H9 (cell line): ENCODE results near the gene BBIP1. TPM values are rescaled to one million over a fixed set of nuclear protein-coding genes. Genes with fewer than 3 reads are reported as not detected.

Experiments used
- DNase-seq: peaks from one replicate; pipeline ENCODE4 v3.0.0-alpha.2; 2017
- H2AFZ ChIP-seq: one replicate; pipeline ENCODE4 v1.6.1; 2013; ENCODE audit warnings: mild to moderate bottlenecking, low read length, control low read depth, moderate library complexity
- H2AK5ac ChIP-seq: 2 replicates; pipeline ENCODE4 v1.6.1; 2013; ENCODE audit warnings: low read length, control low read depth, mixed read lengths; ENCODE audit not compliant: insufficient read length
- H2BK120ac ChIP-seq: one replicate; pipeline ENCODE4 v1.6.1; 2013; ENCODE audit warnings: low read depth, mild to moderate bottlenecking, low read length, control low read depth, inconsistent platforms; ENCODE audit not compliant: poor library complexity, severe bottlenecking
- H2BK12ac ChIP-seq: 2 replicates; pipeline ENCODE4 v1.6.1; 2013; ENCODE audit warnings: low read length, control low read depth, mixed read lengths, low read depth; ENCODE audit not compliant: insufficient read length
- H2BK15ac ChIP-seq: 2 replicates; pipeline ENCODE4 v1.6.1; 2013; ENCODE audit warnings: low read depth, low read length, control low read depth
- H2BK20ac ChIP-seq: one replicate; pipeline ENCODE4 v1.6.1; 2013; ENCODE audit warnings: low read depth, mild to moderate bottlenecking, low read length, control low read depth, inconsistent platforms; ENCODE audit not compliant: poor library complexity, severe bottlenecking
- H2BK5ac ChIP-seq: 2 replicates; pipeline ENCODE4 v1.6.1; 2013; ENCODE audit warnings: low read length, control low read depth, mixed read lengths; ENCODE audit not compliant: insufficient read length
- H3K14ac ChIP-seq: 2 replicates; pipeline ENCODE4 v1.6.1; 2013; ENCODE audit warnings: low read length, control low read depth; ENCODE audit not compliant: insufficient read depth
- H3K18ac ChIP-seq: 2 replicates; pipeline ENCODE4 v1.6.1; 2013; ENCODE audit warnings: low read depth, mild to moderate bottlenecking, mixed read lengths, low read length, control low read depth; ENCODE audit not compliant: insufficient read length
- H3K23ac ChIP-seq: 2 replicates; pipeline ENCODE4 v1.6.1; 2013; ENCODE audit warnings: low read length, control low read depth, mixed read lengths, low read depth; ENCODE audit not compliant: insufficient read length
- H3K23me2 ChIP-seq: 2 replicates; pipeline ENCODE4 v1.6.1; 2013; ENCODE audit warnings: low read depth, mild to moderate bottlenecking, mixed read lengths, low read length, control low read depth; ENCODE audit not compliant: insufficient read length, poor library complexity, severe bottlenecking
- H3K27ac ChIP-seq: 2 replicates; pipeline ENCODE4 v1.5.1; 2013; ENCODE audit warnings: low read length, control low read depth, mixed read lengths, low read depth; ENCODE audit not compliant: insufficient read length
- H3K27me3 ChIP-seq: 2 replicates; pipeline ENCODE4 v1.6.1; 2013; ENCODE audit warnings: low read length, control low read depth, inconsistent platforms; ENCODE audit not compliant: insufficient read depth
- H3K4ac ChIP-seq: 2 replicates; pipeline ENCODE4 v1.6.1; 2013; ENCODE audit warnings: low read depth, mild to moderate bottlenecking, control low read depth, inconsistent platforms, low read length, moderate library complexity
- H3K4me1 ChIP-seq: 2 replicates; pipeline ENCODE4 v1.6.1; 2013; ENCODE audit warnings: low read length, control low read depth, inconsistent platforms; ENCODE audit not compliant: insufficient read depth
- H3K4me2 ChIP-seq: 2 replicates; pipeline ENCODE4 v1.6.1; 2013; ENCODE audit warnings: low read length, control low read depth, mixed read lengths; ENCODE audit not compliant: insufficient read length, insufficient read depth
- H3K56ac ChIP-seq: 2 replicates; pipeline ENCODE4 v1.6.1; 2013; ENCODE audit warnings: low read depth, mild to moderate bottlenecking, mixed read lengths, low read length, control low read depth; ENCODE audit not compliant: insufficient read length
- H3K79me1 ChIP-seq: 2 replicates; pipeline ENCODE4 v1.6.1; 2013; ENCODE audit warnings: low read depth, mild to moderate bottlenecking, moderate library complexity, low read length, control low read depth, inconsistent platforms; ENCODE audit not compliant: insufficient read depth, poor library complexity, severe bottlenecking
- H3K79me2 ChIP-seq: 2 replicates; pipeline ENCODE4 v1.6.1; 2013; ENCODE audit warnings: low read length, control low read depth, inconsistent platforms; ENCODE audit not compliant: insufficient read depth
- H3K9ac ChIP-seq: 2 replicates; pipeline ENCODE4 v1.6.1; 2013; ENCODE audit warnings: low read length, control low read depth, mixed read lengths; ENCODE audit not compliant: insufficient read length; ENCODE audit errors: extremely low read depth
- H3K9me3 ChIP-seq: one replicate; pipeline ENCODE4 v1.6.1; 2013; ENCODE audit warnings: low read depth, low read length, inconsistent platforms; ENCODE audit not compliant: control insufficient read depth
- H3T11ph ChIP-seq: one replicate; pipeline ENCODE4 v1.6.1; 2013; ENCODE audit warnings: mild to moderate bottlenecking, low read length, control low read depth, inconsistent platforms
- H4K20me1 ChIP-seq: one replicate; pipeline ENCODE4 v1.6.1; 2013; ENCODE audit not compliant: control insufficient read depth, insufficient read length, insufficient read depth
- H4K5ac ChIP-seq: 2 replicates; pipeline ENCODE4 v1.6.1; 2013; ENCODE audit warnings: low read depth, mild to moderate bottlenecking, mixed read lengths, low read length, control low read depth; ENCODE audit not compliant: insufficient read length
- H4K8ac ChIP-seq: replicated peaks from 2 replicates; pipeline ENCODE4 v1.6.1; 2013; ENCODE audit warnings: low read length, control low read depth, mixed read lengths, low read depth; ENCODE audit not compliant: insufficient read length
- H4K91ac ChIP-seq: 2 replicates; pipeline ENCODE4 v1.6.1; 2013; ENCODE audit warnings: low read depth, mild to moderate bottlenecking, moderate library complexity, mixed read lengths, low read length, control low read depth; ENCODE audit not compliant: insufficient read length
- H3K27ac Mint-ChIP-seq, 3 experiments: 2 replicates in 2 of 3; 3 replicates in 1 of 3; pipeline ENCODE4 v1.8.0; 2020 to 2021; ENCODE audit warnings: mixed read lengths in 3 of 3, mild to moderate bottlenecking in 1 of 3, moderate library complexity in 1 of 3
- H3K27me3 Mint-ChIP-seq: 2 replicates; pipeline ENCODE4 v1.8.0; 2021; ENCODE audit warnings: low read depth, mild to moderate bottlenecking, moderate library complexity, mixed read lengths
- H3K36me3 Mint-ChIP-seq, 3 experiments: 2 replicates in 2 of 3; 3 replicates in 1 of 3; pipeline ENCODE4 v1.8.0; 2020 to 2021; ENCODE audit warnings: low read depth in 3 of 3, mixed read lengths in 3 of 3; ENCODE audit not compliant: insufficient read depth in 1 of 3
- H3K4me1 Mint-ChIP-seq, 2 experiments: 2 replicates each; pipeline ENCODE4 v1.8.0; 2020; ENCODE audit warnings: mixed read lengths in 2 of 2
- H3K4me3 Mint-ChIP-seq, 2 experiments: 2 replicates in 1 of 2; 3 replicates in 1 of 2; pipeline ENCODE4 v1.8.0; 2020 to 2021; ENCODE audit warnings: mild to moderate bottlenecking in 2 of 2, mixed read lengths in 2 of 2, moderate library complexity in 1 of 2
- H3K9me3 Mint-ChIP-seq, 2 experiments: 2 replicates in 1 of 2; 3 replicates in 1 of 2; pipeline ENCODE4 v1.8.0; 2020; ENCODE audit warnings: mild to moderate bottlenecking in 2 of 2, mixed read lengths in 2 of 2, moderate library complexity in 1 of 2
- CTCF ChIP-seq: fragments of 200-600 bp; sonication (generic); conservative IDR thresholded peaks from 3 replicates; pipeline ENCODE4 v1.8.0; 2021; ENCODE audit warnings: antibody characterized with exemption, mild to moderate bottlenecking
- WGBS: extraction: QIAGEN DNeasy Blood & Tissue Kit; methylation state at CpG from one replicate; pipeline ENCODE4 v1.1.7; 2013; ENCODE audit warnings: missing lambda C conversion rate, low lambda C conversion rate, mixed read lengths; ENCODE audit not compliant: insufficient read length; ENCODE audit errors: extremely low coverage; 5-methylcytosine and 5-hydroxymethylcytosine counted together
- total RNA-seq: library from RNA; stranded (reverse); gene quantifications from 2 replicates; pipeline ENCODE4 v1.2.1, GENCODE V29; 2021

The BBIP1 gene
- total RNA-seq, 1 experiment from 2014 or later, result 18.8 TPM

- TF ChIP-seq CTCF, result no peak
- H3K9me3 ChIP-seq, result no peaks in the 10 kb centered on the region
- no peak overlapping the region for H2AFZ ChIP-seq
- H3K23me2 ChIP-seq, result no peaks in the 10 kb centered on the region
- no peaks in the 10 kb centered on the region for H3K9me3 Mint-ChIP-seq
- no peak overlapping the region for H3K4ac ChIP-seq
- H3K4me3 Mint-ChIP-seq, result no peak overlapping the region
- H3K4me1 Mint-ChIP-seq, result peaks cover 5 to 8% of the 10 kb centered on the region in 2 experiments; a peak in 3 of 4 replicates
- no peak overlapping the region for H3T11ph ChIP-seq
- no peaks in the 10 kb centered on the region for H3K36me3 Mint-ChIP-seq
- H3K27ac Mint-ChIP-seq, result no peak overlapping the region
- no peak overlapping the region for H2BK120ac ChIP-seq
- no peak overlapping the region for H3K18ac ChIP-seq
- H3K23ac ChIP-seq, result no peak overlapping the region
- H4K20me1 ChIP-seq, result no peaks in the 10 kb centered on the region
- H4K91ac ChIP-seq, result no peak overlapping the region
- H3K27me3 Mint-ChIP-seq, result no peaks in the 10 kb centered on the region
- no peak overlapping the region for H4K5ac ChIP-seq
- no CpG with 5 or more reads among the region's 2 CpGs for WGBS
- H2BK5ac ChIP-seq, result no peak overlapping the region
- no peak overlapping the region for H4K8ac ChIP-seq
- H3K27me3 ChIP-seq, result no peaks in the 10 kb centered on the region
- no peak overlapping the region for H3K27ac ChIP-seq
- H3K4me1 ChIP-seq, result peaks cover 5% of the 10 kb centered on the region
- H3K79me1 ChIP-seq, result no peaks in the 10 kb centered on the region
- no peak overlapping the region for H3K56ac ChIP-seq
- no peak overlapping the region for H3K9ac ChIP-seq
- no peak overlapping the region for H3K4me2 ChIP-seq
- no peak overlapping the region for H2BK12ac ChIP-seq
- no peak overlapping the region for H2BK20ac ChIP-seq
- no peak overlapping the region for H2AK5ac ChIP-seq
- peaks cover 12% of the 10 kb centered on the region; the same call in 1 of the 2 replicates for H3K79me2 ChIP-seq
- H2BK15ac ChIP-seq, result no peak overlapping the region
- H3K14ac ChIP-seq, result no peak overlapping the region
- DNase-seq, result no peak
Observed at GRCh38 chr10:110927461-110927860, 8.5 kb upstream of the BBIP1 start.
